Measurements from ENCODE around the gene AP5S1. TPM values are rescaled to one million over a fixed set of nuclear protein-coding genes. Genes with fewer than 3 reads are reported as not detected.
A peak's percentile ranks its signal among the peaks of the same experiment; 100 is the strongest.

Gene AP5S1
- total and polyA plus RNA-seq, 10 of the 15 experiments (the other 5 are each of a cell fraction or from before 2014, with no cell fraction given) = 3.8 to 13.2 (median 7.8) TPM

- BruUV-seq (replicated peaks) = TSS peak; percentile 57
- peaks cover 18% of the 10 kb centered on the region for H3K79me2 ChIP-seq (ENCODE audit: control insufficient read depth, insufficient read depth, low read length)
- 37% methylated on average over 5 of the region's 5 CpGs for WGBS (ENCODE audit: insufficient coverage, insufficient replicate concordance, low lambda C conversion rate, missing lambda C conversion rate)
Measured at GRCh38 chr20:3798373-3798768, 22.0 kb upstream of the AP5S1 start.

GRCh38 chr20:3798908-3799248 is 21.5 kb upstream of the AP5S1 start:
- DNase-seq (ENCODE audit: low read depth, low spot score) (no peak), FAIRE-seq (peak; percentile 70), ATAC-seq (peak; percentile 4; the same call in 2 of the 3 replicates)
- Histone ChIP-seq H2AFZ (ENCODE audit: control insufficient read depth, low read depth, low read length) (no peak overlapping the region), H3K9ac (ENCODE audit: control insufficient read depth, insufficient read depth, low read length) (no peak overlapping the region; the same call in 1 of the 2 replicates), H3K4me1 (ENCODE audit: control insufficient read depth, insufficient read depth, low read length) (peaks cover 45% of the 10 kb centered on the region), H3K4me3 (0 out of 2 replicates have a peak overlapping the region, but pooled peaks have one; percentile 77), H4K20me1 (ENCODE audit: control insufficient read depth, insufficient read depth) (no peaks in the 10 kb centered on the region), H3K27me3 (replicated peaks in 1 of 2; ENCODE audit: control insufficient read depth in 2 of 2, insufficient read depth in 2 of 2, low read length in 1 of 2) (no peaks in the 10 kb centered on the region), H3K9me3 (replicated peaks; ENCODE audit: control insufficient read depth, insufficient read depth, low read length) (no peaks in the 10 kb centered on the region), H3K27ac (ENCODE audit: control insufficient read depth, insufficient read depth) (peak overlapping the region; percentile 53), H3K79me2 (ENCODE audit: control insufficient read depth, insufficient read depth, low read length) (peaks cover 18% of the 10 kb centered on the region), H3K36me3 (ENCODE audit: control insufficient read depth in 2 of 2, insufficient read depth in 2 of 2, low read length in 1 of 2) (peaks cover 12 to 19% of the 10 kb centered on the region in 2 experiments), H3K4me2 (ENCODE audit: control insufficient read depth, insufficient read depth) (peak overlapping the region; percentile 85)
- WGBS (ENCODE audit: insufficient coverage, insufficient replicate concordance, low lambda C conversion rate, missing lambda C conversion rate) = 97% methylated on average over 3 of the region's 3 CpGs
- ChIA-PET POLR2A (interaction anchor here (1.0 to 1.5 kb wide), 2 partner anchors 19 to 22 kb away, joined by 6 to 7 read pairs; partner anchors contain the start of gene AP5S1), CTCF (interaction anchor here (0.6 to 3.8 kb wide), 4 partner anchors 11 to 47 kb away, joined by 3 to 33 read pairs (median 4); partner anchors contain the start of gene AP5S1), RAD21 (ENCODE audit: unreplicated experiment) (interaction anchor here (1.5 kb wide), 1 partner anchor 9 kb away, joined by 5 read pairs; no protein-coding TSS in a partner anchor), SMC1A (ENCODE audit: uncharacterized antibody, unreplicated experiment) (interaction anchor here (1.5 to 2.3 kb wide), 3 partner anchors 12 to 22 kb away, joined by 5 to 7 read pairs (median 6); partner anchors contain the start of genes AP5S1 and CENPB)
- intact Hi-C loops (cut with micrococcal nuclease; ENCODE audit: unreplicated experiment) (loop anchor here (2.0 to 5.0 kb wide), 2 partner anchors 22 to 108 kb away; partner anchors contain the start of gene AP5S1), in situ Hi-C loops (cut with MboI) (no loop called here)
- no TSS peak for BruUV-seq (replicated peaks)
- TF ChIP-seq STAT1 (conservative IDR thresholded peaks at IDR 0.05) = no peak
- no peak for TF ChIP-seq ZNF384 (IDR thresholded peaks at IDR 0.05; ENCODE audit: borderline replicate concordance, low read depth, low read length)
- no peak for TF ChIP-seq ZNF207 (IDR thresholded peaks at IDR 0.05; ENCODE audit: borderline replicate concordance)
- TF ChIP-seq ZNF687 (IDR thresholded peaks at IDR 0.05) = no peak
- TF ChIP-seq IRF5 (IDR thresholded peaks at IDR 0.05; ENCODE audit: borderline replicate concordance) = no peak
- no peak for TF ChIP-seq RELA (IDR thresholded peaks at IDR 0.05; ENCODE audit: borderline replicate concordance, partially characterized antibody)
- no peak for TF ChIP-seq NRF1 (conservative IDR thresholded peaks at IDR 0.05; ENCODE audit: low read depth, low read length)

More at GRCh38 chr20:3798373-3798768, 22.0 kb upstream of the AP5S1 start:
- ATAC-seq (no peak), DNase-seq (ENCODE audit: low read depth, low spot score) (no peak), FAIRE-seq (no peak)
- Histone ChIP-seq H3K4me3 (peak overlapping the region; percentile 77; the same call in 1 of the 2 replicates), H2AFZ (ENCODE audit: control insufficient read depth, low read depth, low read length) (no peak overlapping the region), H3K9ac (ENCODE audit: control insufficient read depth, insufficient read depth, low read length) (peak overlapping the region; percentile 68; the same call in 1 of the 2 replicates), H3K36me3 (ENCODE audit: control insufficient read depth in 2 of 2, insufficient read depth in 2 of 2, low read length in 1 of 2) (peaks cover 11 to 16% of the 10 kb centered on the region in 2 experiments), H3K4me2 (ENCODE audit: control insufficient read depth, insufficient read depth) (peak overlapping the region; percentile 85), H4K20me1 (ENCODE audit: control insufficient read depth, insufficient read depth) (no peaks in the 10 kb centered on the region), H3K4me1 (ENCODE audit: control insufficient read depth, insufficient read depth, low read length) (peaks cover 45% of the 10 kb centered on the region), H3K27ac (ENCODE audit: control insufficient read depth, insufficient read depth) (peak overlapping the region; percentile 53), H3K9me3 (replicated peaks; ENCODE audit: control insufficient read depth, insufficient read depth, low read length) (no peaks in the 10 kb centered on the region), H3K27me3 (replicated peaks in 1 of 2; ENCODE audit: control insufficient read depth in 2 of 2, insufficient read depth in 2 of 2, low read length in 1 of 2) (no peaks in the 10 kb centered on the region)
- in situ Hi-C loops (cut with MboI) = no loop called here
- SMC1A ChIA-PET (ENCODE audit: uncharacterized antibody, unreplicated experiment) = no interaction called here
- intact Hi-C loops (cut with micrococcal nuclease; ENCODE audit: unreplicated experiment) = loop anchor here (2.0 to 5.0 kb wide), 2 partner anchors 22 to 109 kb away; partner anchors contain the start of gene AP5S1
- CTCF ChIA-PET = interaction anchor here (0.6 to 3.8 kb wide), 3 partner anchors 10 to 82 kb away, joined by 3 to 33 read pairs (median 3); partner anchors contain the start of gene AP5S1
- RAD21 ChIA-PET (ENCODE audit: unreplicated experiment) = interaction anchor here (0.7 kb wide), 1 partner anchor 12 kb away, joined by 6 read pairs; the partner anchor contains the start of gene CENPB
- POLR2A ChIA-PET = interaction anchor here (0.7 to 1.0 kb wide), 4 partner anchors 14 to 502 kb away, joined by 4 to 6 read pairs (median 6); no protein-coding TSS in a partner anchor
- TF ChIP-seq MEF2A (IDR thresholded peaks at IDR 0.05; ENCODE audit: insufficient read depth, low read depth, low read length) (no peak), MTA2 (IDR thresholded peaks at IDR 0.05; ENCODE audit: low read depth) (no peak), SPI1 (IDR thresholded peaks at IDR 0.05; ENCODE audit: borderline replicate concordance, insufficient read depth, low read depth, low read length) (no peak), BACH1 (IDR thresholded peaks at IDR 0.05; ENCODE audit: borderline replicate concordance) (no peak), NR2F1 (conservative IDR thresholded peaks at IDR 0.05) (no peak), CEBPB (IDR thresholded peaks at IDR 0.05; ENCODE audit: borderline replicate concordance in 1 of 2, low read depth in 2 of 2, low read length in 2 of 2) (no peak), NFYA (IDR thresholded peaks at IDR 0.05; ENCODE audit: borderline replicate concordance, low read depth, low read length) (no peak), CBX3 (IDR thresholded peaks at IDR 0.05; ENCODE audit: borderline replicate concordance, low read depth) (no peak)
